ENCODE results near the gene TAOK2. TPM values are rescaled to one million over a fixed set of nuclear protein-coding genes. Genes with fewer than 3 reads are reported as not detected.
"Not testable (repeated sequence)": the region's sequence is repeated elsewhere in the genome, so short reads cannot be mapped to it uniquely, and the experiment has no call there.

Gene TAOK2
- total RNA-seq, 4 donors from 2014 or later = 15.9 to 31.0 (median 22.1) TPM

DNA sequence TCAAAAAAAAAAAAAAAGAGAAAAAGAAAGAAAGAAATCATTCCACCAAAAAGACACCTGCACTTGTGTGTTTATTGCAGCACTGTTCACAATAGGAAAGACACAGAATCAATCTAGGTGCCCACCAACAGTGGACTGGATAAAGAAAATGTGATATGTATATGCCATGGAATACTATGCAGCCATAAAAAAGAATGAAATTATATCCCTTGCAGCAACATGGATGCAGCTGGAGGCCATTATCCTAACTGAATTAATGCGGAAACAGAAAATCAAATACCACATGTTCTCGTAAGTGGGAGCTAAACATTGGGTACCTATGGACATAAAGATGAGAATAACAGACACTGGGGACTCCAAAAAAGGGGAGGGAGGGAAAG lies 43.6 kb downstream of the TAOK2 start:
- in situ Hi-C loops (cut with MboI; ENCODE audit: low sequenced_read_pairs in 4 of 4) (loop anchor here in 1 of 4 donors (25.0 kb wide), 1 partner anchor 330 kb away; the partner anchor contains the start of gene QPRT), intact Hi-C loops (cut with DNase I; ENCODE audit: low total_unique reads) (no loop called here)
- no peak for DNase-seq
- ATAC-seq = no peak
- peaks cover 0 to 5% of the 10 kb centered on the region in 2 donors for H3K4me1 ChIP-seq
- H3K9me3 ChIP-seq = no peaks in the 10 kb centered on the region
- no peak overlapping the region for H3K27ac ChIP-seq
- H3K4me3 ChIP-seq = no peak overlapping the region
- TF ChIP-seq POLR2A (IDR thresholded peaks at IDR 0.05) = no peak
- TF ChIP-seq, protein P1, sequence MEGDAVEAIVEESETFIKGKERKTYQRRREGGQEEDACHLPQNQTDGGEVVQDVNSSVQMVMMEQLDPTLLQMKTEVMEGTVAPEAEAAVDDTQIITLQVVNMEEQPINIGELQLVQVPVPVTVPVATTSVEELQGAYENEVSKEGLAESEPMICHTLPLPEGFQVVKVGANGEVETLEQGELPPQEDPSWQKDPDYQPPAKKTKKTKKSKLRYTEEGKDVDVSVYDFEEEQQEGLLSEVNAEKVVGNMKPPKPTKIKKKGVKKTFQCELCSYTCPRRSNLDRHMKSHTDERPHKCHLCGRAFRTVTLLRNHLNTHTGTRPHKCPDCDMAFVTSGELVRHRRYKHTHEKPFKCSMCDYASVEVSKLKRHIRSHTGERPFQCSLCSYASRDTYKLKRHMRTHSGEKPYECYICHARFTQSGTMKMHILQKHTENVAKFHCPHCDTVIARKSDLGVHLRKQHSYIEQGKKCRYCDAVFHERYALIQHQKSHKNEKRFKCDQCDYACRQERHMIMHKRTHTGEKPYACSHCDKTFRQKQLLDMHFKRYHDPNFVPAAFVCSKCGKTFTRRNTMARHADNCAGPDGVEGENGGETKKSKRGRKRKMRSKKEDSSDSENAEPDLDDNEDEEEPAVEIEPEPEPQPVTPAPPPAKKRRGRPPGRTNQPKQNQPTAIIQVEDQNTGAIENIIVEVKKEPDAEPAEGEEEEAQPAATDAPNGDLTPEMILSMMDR (IDR thresholded peaks at IDR 0.05 in 4 of 5, conservative IDR thresholded peaks at IDR 0.05 in 1 of 5) = no peak
- H3K36me3 ChIP-seq = no peaks in the 10 kb centered on the region
- H3K27me3 ChIP-seq = peaks cover 2 to 7% (median 3%) of the 10 kb centered on the region in 3 donors

DNA sequence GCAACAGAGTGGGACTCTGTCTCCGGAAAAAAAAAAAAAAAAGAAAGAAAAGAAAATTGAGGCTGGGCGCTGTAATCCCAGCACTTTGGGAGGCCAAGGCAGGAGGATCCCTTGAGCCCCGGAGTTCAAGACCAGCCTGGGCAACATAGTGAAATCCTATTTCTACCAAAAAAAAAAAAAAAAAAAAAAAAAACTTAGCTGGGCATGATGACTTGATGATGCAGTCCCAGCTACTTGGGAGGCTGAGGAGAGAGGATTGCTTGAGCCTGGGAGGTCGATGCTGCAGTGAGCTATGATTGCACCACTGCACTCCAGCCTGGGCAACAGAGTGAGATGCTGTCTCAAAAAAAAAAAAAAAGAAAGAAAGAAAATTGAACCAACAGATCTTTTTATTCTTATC lies 44.3 kb downstream of the TAOK2 start:
- DNase-seq; H3K9me3 ChIP-seq; H3K4me3 ChIP-seq; H3K27me3 ChIP-seq; H3K36me3 ChIP-seq; H3K4me1 ChIP-seq; H3K27ac ChIP-seq; intact Hi-C loops (cut with DNase I; ENCODE audit: low total_unique reads); ATAC-seq: not testable (repeated sequence)
- in situ Hi-C loops (cut with MboI; ENCODE audit: low sequenced_read_pairs in 4 of 4) = loop anchor here in 1 of 4 donors (25.0 kb wide), 1 partner anchor 331 kb away; the partner anchor contains the start of gene QPRT

DNA sequence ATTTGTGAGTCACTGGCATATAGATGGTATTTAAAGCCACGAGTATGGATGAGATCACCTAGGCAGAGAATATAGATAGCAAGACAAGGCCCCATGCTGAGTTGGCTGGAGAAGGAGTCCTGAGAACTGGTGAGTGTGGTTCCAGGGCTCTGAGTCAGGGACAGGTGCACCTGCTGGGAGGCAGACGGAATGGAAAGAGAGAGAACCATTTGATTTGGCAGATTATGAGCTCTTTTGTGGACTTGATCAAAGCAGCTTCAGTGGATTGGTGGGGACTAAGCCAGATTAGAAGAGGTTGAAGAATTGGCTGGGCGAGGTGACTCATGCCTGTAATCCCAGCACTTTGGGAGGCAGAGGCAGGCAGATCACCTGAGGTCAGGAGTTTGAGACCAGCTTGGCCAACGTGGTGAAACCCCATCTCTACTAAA lies 45.1 kb downstream of the TAOK2 start:
- Histone ChIP-seq H3K9me3 (no peaks in the 10 kb centered on the region), H3K36me3 (no peaks in the 10 kb centered on the region), H3K4me3 (no peak overlapping the region), H3K4me1 (peaks cover 0 to 5% of the 10 kb centered on the region in 2 donors), H3K27ac (no peak overlapping the region), H3K27me3 (peaks cover 0 to 5% (median 0%) of the 10 kb centered on the region in 3 donors)
- TF ChIP-seq, protein P1 (IDR thresholded peaks at IDR 0.05 in 4 of 5, conservative IDR thresholded peaks at IDR 0.05 in 1 of 5) = no peak
- TF ChIP-seq POLR2A (IDR thresholded peaks at IDR 0.05) = no peak
- in situ Hi-C loops (cut with MboI; ENCODE audit: low sequenced_read_pairs in 4 of 4) (loop anchor here in 1 of 4 donors (25.0 kb wide), 1 partner anchor 331 kb away; the partner anchor contains the start of gene QPRT), intact Hi-C loops (cut with DNase I; ENCODE audit: low total_unique reads) (no loop called here)
- ATAC-seq = no peak
- DNase-seq = no peak

DNA sequence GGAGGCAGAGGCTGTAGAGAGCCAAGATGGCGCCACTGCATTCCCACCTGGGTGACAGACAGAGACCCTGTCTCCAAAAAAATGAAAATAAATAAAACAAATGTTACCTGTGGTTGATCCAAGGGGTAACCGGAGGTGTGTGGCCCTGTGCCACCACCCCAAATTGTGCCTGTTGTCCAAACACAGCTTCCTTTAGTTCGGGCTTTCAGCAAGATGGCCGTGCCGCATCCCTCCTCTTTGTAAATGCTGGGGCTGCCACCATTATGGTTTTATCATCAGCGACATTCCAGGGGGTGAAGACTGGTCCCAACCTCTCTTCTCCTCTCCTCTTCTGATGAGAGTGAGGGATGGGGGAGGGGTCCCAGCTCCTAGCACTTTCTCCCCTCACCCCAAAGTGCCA lies 49.2 kb downstream of the TAOK2 start, which contains the start of gene C16orf92:
C16orf92 (plus strand) TSS at position 312 of the 400 bp plus-strand sequence. CDS start 143 bp downstream, outside the sequence.
- TF ChIP-seq, protein P1 (IDR thresholded peaks at IDR 0.05 in 4 of 5, conservative IDR thresholded peaks at IDR 0.05 in 1 of 5) = no peak
- TF ChIP-seq POLR2A (IDR thresholded peaks at IDR 0.05) = no peak
- peaks cover 0 to 5% of the 10 kb centered on the region in 2 donors for H3K4me1 ChIP-seq

DNA sequence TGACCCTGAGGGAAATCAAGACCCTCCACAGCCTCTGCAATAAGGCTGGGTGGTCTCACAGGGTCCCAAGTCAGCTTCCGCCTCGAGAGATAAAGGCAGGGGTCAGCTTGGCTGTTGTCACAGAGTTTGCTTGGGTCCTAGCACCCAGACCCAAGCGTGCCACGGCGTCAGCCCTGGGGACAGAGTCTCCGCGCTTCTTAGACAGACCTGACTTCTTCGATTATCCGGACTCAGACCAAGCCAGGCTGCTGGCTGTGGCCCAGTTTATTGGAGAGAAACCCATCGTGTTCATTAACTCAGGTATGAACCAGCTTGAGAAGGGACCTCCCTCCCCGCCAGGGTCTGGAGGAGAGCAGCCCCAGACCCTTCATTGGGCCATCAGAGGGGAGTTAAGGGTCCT lies 49.9 kb downstream of the TAOK2 start:
- Histone ChIP-seq H3K4me1 (peaks cover 0 to 5% of the 10 kb centered on the region in 2 donors), H3K27ac (no peak overlapping the region), H3K4me3 (no peak overlapping the region), H3K36me3 (no peaks in the 10 kb centered on the region), H3K9me3 (no peaks in the 10 kb centered on the region), H3K27me3 (peaks cover 0 to 5% (median 5%) of the 10 kb centered on the region in 3 donors)
- DNase-seq (no peak), ATAC-seq (no peak)
- intact Hi-C loops (cut with DNase I; ENCODE audit: low total_unique reads) (loop anchor here (5.0 to 10.0 kb wide), 2 partner anchors 96 to 159 kb away; partner anchors contain the start of genes CDIPT and KCTD13), in situ Hi-C loops (cut with MboI; ENCODE audit: low sequenced_read_pairs in 4 of 4) (loop anchor here in 2 of 4 donors (10.0 to 25.0 kb wide), 2 partner anchors 319 to 336 kb away; partner anchors contain the start of gene QPRT (in 1 of the 2))
- TF ChIP-seq POLR2A (IDR thresholded peaks at IDR 0.05) = no peak
- TF ChIP-seq, protein P1 (IDR thresholded peaks at IDR 0.05 in 4 of 5, conservative IDR thresholded peaks at IDR 0.05 in 1 of 5) = no peak

More for the DNA sequence above, 49.2 kb downstream of the TAOK2 start, which contains the start of gene C16orf92:
- H3K36me3 ChIP-seq = no peaks in the 10 kb centered on the region
- H3K4me3 ChIP-seq = no peak within 1 kb of the TSS
- DNase-seq (no peak), ATAC-seq (no peak)
- H3K27me3 ChIP-seq = peaks cover 0 to 5% (median 0%) of the 10 kb centered on the region in 3 donors
- H3K9me3 ChIP-seq = no peaks in the 10 kb centered on the region
- intact Hi-C loops (cut with DNase I; ENCODE audit: low total_unique reads) = loop anchor here (5.0 to 10.0 kb wide), 2 partner anchors 96 to 158 kb away; partner anchors contain the start of genes CDIPT and KCTD13
- in situ Hi-C loops (cut with MboI; ENCODE audit: low sequenced_read_pairs in 4 of 4) = loop anchor here in 2 of 4 donors (10.0 to 25.0 kb wide), 2 partner anchors 318 to 336 kb away; partner anchors contain the start of gene QPRT (in 1 of the 2)
- no peak within 1 kb of the TSS for H3K27ac ChIP-seq

Data from gastrocnemius medialis (tissue), 4 donors.